Activated CD4-positive, CD25-positive, alpha-beta regulatory T cell treated with anti-CD3 and anti-CD28 coated beads, Interleukin-2, amount 50 U/mL, for 16 hours (primary cell): ENCODE measurements around the gene PCDHGA6.
"Not testable (repeated sequence)": the region's sequence is repeated elsewhere in the genome, so short reads cannot be mapped to it uniquely, and the experiment has no call there.

Experiments
- DNase-seq: peaks from one replicate; pipeline ENCODE4 v3.0.0-alpha.2; 2020; ENCODE audit warnings: low read depth, low spot score

PCDHGA6 gene

DNA sequence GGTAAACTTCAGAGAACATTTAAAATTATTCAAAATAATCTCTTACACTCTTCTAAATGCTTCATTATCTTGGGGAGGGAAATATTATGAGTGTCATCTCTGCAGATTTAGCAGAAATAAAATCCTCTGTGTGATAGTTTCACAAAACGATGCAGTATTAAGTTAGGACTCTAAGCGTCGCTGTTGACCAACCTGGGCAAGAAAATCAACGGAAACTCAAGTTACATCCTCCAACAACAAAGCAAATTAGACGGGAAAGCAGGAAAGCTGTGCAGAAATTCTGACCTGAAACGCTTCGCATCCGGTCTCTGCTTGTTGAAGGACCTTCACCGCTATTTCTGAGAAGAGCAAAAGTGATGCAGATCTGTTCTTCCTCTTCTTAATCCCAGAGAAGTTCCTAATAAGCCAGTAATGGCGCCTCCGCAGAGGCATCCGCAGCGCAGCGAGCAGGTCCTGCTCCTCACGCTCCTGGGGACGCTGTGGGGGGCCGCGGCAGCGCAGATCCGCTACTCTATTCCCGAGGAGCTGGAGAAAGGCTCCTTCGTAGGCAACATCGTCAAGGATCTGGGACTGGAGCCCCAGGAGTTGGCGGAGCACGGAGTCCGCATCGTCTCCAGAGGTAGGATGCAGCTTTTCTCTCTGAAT lies at the start of gene PCDHGA6:
Gene PCDHGA6 (plus strand): TSS at position 219 of the 645 bp plus-strand sequence. CDS start 193 bp downstream, at position 412.
- DNase-seq, result no peak

- peak; percentile 34 for DNase-seq
Measured at GRCh38 chr5:141326088-141326854, 47.4 kb upstream of the PCDHGA6 start.

DNA sequence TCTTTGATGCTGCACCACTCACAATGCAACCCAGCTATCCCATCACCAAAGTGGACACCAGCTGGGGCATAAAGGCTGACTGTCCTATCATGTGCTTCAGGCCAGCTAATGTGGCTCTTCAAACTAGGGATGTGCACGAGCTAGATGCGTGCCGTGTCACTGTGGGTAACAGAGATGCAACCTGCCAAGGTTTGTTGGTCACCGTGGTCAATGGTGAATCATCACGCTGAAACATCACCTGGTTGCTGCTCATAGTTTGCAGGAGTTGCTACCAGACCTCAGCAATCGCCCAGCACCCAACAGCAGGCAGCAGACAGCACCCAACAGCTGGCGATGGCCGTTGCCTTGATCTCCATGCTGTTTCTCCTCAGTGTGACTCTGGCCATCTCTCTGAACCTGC lies 45.5 kb upstream of the PCDHGA6 start:
- DNase-seq, result no peak

- no peak for DNase-seq
Measured at GRCh38 chr5:141330299-141331080, 43.2 kb upstream of the PCDHGA6 start, which contains the start of gene PCDHGA1. Gene PCDHGA1, plus strand, starts transcription at chr5:141330514.

GRCh38 chr5:141332571-141332970 lies 41.1 kb upstream of the PCDHGA6 start:
- not testable (repeated sequence) for DNase-seq

DNA sequence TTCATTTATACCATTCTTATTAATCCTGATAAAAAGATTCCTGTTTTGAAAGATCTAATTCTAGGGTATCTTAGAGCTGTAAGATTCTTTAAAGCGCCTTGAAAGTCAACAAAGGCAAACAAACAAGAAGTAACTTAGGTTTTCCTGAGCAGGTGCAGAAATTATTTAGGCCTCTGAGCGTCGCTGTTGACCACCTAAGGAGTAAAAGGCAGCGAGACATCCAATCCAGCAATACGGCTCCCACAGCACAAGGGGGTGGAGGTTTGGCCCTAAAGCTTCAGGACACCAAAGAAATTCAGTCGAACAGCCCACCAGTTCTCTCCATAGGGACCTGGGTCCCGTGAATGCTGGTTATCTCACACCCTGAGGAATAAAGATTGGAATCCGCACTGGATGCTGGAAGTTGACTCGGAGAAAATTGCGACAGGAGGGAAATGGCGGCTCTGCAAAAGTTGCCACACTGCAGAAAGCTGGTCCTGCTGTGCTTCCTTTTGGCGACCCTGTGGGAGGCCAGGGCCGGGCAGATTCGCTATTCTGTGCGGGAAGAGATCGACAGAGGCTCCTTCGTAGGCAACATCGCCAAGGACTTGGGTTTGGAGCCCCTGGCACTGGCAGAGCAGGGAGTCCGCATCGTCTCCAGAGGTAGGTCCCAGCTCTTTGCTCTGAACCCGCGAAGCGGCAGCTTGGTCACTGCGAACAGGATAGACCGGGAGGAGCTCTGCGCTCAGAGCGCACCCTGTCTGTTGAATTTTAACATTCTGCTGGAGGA lies 35.0 kb upstream of the PCDHGA6 start, which contains the start of gene PCDHGA2:
Gene PCDHGA2 (plus strand): TSS at position 223 of the 769 bp plus-strand sequence.
- DNase-seq, result no peak

GRCh38 chr5:141340781-141341354 lies 32.8 kb upstream of the PCDHGA6 start:
- not testable (repeated sequence) for DNase-seq

DNA sequence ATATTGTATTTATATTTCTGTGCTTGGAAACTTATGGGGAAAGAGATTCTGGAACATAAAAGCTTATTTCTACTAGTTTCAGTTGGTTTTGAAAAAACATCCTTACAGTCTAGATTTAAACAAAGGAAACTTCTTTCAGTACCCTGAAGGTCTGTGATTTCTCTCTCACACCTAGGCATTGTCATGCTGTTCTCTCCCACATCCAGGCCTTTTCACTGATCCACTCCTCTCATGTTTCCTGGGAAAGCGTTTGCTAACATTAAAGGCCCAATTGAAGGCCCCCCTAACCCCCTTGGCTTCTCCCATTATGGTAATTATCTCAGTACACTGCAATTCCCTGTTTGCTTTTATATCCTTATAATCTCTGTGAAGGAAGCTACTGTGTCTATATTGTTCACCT lies 30.9 kb upstream of the PCDHGA6 start:
- no peak for DNase-seq

GRCh38 chr5:141343242-141343952 lies 30.3 kb upstream of the PCDHGA6 start, which contains the start of gene PCDHGA3:
Gene PCDHGA3, plus strand, starts transcription at chr5:141343829. Its CDS starts 205 bp downstream, at chr5:141344034.
- DNase-seq, result no peak

GRCh38 chr5:141343953-141344463 lies 29.7 kb upstream of the PCDHGA6 start:
- no peak for DNase-seq

GRCh38 chr5:141345327-141345726 lies 28.4 kb upstream of the PCDHGA6 start:
- DNase-seq, result no peak

DNA sequence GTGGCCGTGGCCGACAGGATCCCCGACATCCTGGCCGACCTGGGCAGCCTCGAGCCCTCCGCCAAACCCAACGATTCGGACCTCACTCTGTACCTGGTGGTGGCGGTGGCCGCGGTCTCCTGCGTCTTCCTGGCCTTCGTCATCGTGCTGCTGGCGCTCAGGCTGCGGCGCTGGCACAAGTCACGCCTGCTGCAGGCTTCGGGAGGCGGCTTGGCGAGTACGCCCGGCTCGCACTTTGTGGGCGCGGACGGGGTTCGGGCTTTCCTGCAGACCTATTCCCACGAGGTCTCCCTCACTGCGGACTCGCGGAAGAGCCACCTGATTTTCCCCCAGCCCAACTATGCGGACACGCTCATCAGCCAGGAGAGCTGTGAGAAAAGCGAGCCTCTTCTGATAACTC lies 27.7 kb upstream of the PCDHGA6 start:
- not testable (repeated sequence) for DNase-seq

DNA sequence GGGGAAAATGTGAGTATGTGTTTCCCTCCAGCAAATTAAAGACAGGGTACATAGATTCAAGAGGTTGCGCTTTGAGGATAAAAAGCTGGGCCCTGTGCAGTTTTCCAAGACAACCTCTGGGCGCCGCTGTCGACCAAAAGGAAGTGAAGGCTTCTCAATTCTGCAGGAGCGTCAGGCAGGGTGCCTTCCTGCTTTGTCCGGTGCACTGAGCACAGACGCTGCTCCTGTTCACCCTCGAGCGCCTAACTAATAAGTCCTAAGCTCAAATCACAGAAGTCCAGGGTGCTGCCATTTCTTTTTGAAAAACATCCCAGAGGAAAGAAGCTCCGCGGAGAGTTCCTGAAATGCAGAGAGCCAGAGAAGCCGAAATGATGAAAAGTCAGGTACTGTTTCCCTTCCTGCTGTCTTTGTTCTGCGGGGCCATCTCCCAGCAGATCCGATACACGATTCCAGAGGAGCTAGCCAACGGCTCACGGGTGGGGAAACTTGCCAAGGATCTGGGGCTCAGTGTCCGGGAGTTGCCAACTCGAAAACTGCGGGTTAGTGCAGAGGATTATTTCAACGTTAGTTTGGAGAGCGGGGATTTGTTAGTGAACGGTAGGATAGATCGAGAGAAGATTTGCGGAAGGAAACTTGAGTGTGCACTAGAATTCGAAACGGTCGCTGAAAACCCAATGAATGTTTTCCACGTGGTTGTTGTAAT lies 23.6 kb upstream of the PCDHGA6 start, which contains the start of gene PCDHGB1:
Gene PCDHGB1 (plus strand): TSS at position 183 of the 703 bp plus-strand sequence. CDS start 162 bp downstream, at position 345.
- no peak for DNase-seq

- no peak for DNase-seq
Measured at GRCh38 chr5:141351591-141351990, 22.1 kb upstream of the PCDHGA6 start.

- DNase-seq, result no peak
Measured at GRCh38 chr5:141354900-141355469, 18.7 kb upstream of the PCDHGA6 start, which contains the start of gene PCDHGA4. Gene PCDHGA4, plus strand, starts transcription at chr5:141355021. Its CDS starts 87 bp downstream, at chr5:141355108.

DNA sequence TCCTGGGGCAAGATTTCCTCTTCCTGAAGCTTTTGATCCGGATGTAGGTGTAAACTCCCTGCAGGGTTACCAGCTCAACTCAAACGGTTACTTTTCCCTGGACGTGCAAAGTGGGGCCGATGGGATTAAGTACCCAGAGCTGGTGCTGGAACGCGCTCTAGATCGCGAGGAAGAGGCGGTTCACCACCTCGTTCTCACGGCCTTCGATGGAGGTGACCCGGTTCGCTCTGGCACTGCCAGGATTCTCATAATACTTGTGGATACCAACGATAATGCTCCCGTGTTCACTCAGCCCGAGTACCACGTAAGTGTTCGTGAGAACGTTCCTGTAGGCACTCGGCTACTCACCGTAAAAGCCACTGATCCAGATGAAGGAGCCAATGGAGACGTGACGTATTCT lies 18.1 kb upstream of the PCDHGA6 start:
- no peak for DNase-seq

- no peak for DNase-seq
Measured at GRCh38 chr5:141356133-141356532, 17.6 kb upstream of the PCDHGA6 start.

DNA sequence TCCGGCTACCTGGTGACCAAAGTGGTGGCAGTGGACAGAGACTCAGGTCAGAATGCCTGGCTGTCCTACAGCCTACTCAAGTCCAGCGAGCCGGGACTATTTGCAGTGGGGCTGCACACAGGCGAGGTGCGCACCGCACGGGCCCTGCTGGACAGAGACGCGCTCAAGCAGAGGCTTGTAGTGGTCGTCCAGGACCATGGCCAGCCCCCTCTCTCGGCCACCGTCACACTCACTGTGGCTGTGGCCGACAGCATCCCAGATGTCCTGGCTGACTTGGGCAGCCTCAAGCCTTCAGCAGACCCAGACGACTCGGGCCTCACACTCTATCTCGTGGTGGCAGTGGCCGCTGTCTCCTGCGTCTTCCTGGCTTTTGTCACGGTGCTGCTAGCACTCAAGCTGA lies 16.7 kb upstream of the PCDHGA6 start:
- DNase-seq, result no peak
